DMS114 treated with DMSO at 0.1 percent for 48 hours (cell line): ENCODE data around the gene TMEM184B.
"Not testable (repeated sequence)": the region's sequence is repeated elsewhere in the genome, so short reads cannot be mapped to it uniquely, and the experiment has no call there.

Experiments used
- DNase-seq: peaks from one replicate; lab custom pipeline; 2025; ENCODE audit not compliant: unreplicated experiment; lab: John Stamatoyannopoulos, UW

Gene TMEM184B

GRCh38 chr22:38184788-38185187 is 88.0 kb downstream of the TMEM184B start:
- DNase-seq = no peak

GRCh38 chr22:38181453-38182200 is 91.2 kb downstream of the TMEM184B start, which contains the start of gene PLA2G6:
Gene PLA2G6, minus strand, starts transcription at chr22:38181830. Its CDS starts 12,404 bp downstream, at chr22:38169426.
- DNase-seq = peak; percentile 96

GRCh38 chr22:38180841-38181452 is 91.9 kb downstream of the TMEM184B start:
- no peak for DNase-seq

- DNase-seq = not testable (repeated sequence)
Observed at GRCh38 chr22:38178605-38178937, 94.2 kb downstream of the TMEM184B start.

GRCh38 chr22:38177926-38178604 is 94.7 kb downstream of the TMEM184B start:
- DNase-seq = no peak

- DNase-seq = not testable (repeated sequence)
Observed at GRCh38 chr22:38177571-38177925, 95.3 kb downstream of the TMEM184B start.

GRCh38 chr22:38177044-38177443 is 95.8 kb downstream of the TMEM184B start:
- no peak for DNase-seq

- DNase-seq = no peak
Observed at GRCh38 chr22:38176170-38176741, 96.6 kb downstream of the TMEM184B start.

- no peak for DNase-seq
Observed at GRCh38 chr22:38175206-38176118, 97.3 kb downstream of the TMEM184B start.

GRCh38 chr22:38174626-38175025 is 98.2 kb downstream of the TMEM184B start:
- no peak for DNase-seq

GRCh38 chr22:38173641-38173906 is 99.2 kb downstream of the TMEM184B start:
- no peak for DNase-seq

GRCh38 chr22:38172832-38173640 is 99.8 kb downstream of the TMEM184B start:
- no peak for DNase-seq

- no peak for DNase-seq
Observed at GRCh38 chr22:38171927-38172831, 100.6 kb downstream of the TMEM184B start.

GRCh38 chr22:38170469-38170868 is 102.3 kb downstream of the TMEM184B start:
- DNase-seq = no peak
